D341Med (cell line): Measurements from ENCODE around the gene MYO1D.
A peak's percentile ranks its signal among the peaks of the same experiment; 100 is the strongest.

Experiments used
- DNase-seq: peaks from one replicate; pipeline ENCODE4 v3.0.0; 2012; ENCODE audit warnings: low spot score

Gene MYO1D

GRCh38 chr17:32569171-32570080 lies 307.5 kb downstream of the MYO1D start:
- DNase-seq: no peak

DNA sequence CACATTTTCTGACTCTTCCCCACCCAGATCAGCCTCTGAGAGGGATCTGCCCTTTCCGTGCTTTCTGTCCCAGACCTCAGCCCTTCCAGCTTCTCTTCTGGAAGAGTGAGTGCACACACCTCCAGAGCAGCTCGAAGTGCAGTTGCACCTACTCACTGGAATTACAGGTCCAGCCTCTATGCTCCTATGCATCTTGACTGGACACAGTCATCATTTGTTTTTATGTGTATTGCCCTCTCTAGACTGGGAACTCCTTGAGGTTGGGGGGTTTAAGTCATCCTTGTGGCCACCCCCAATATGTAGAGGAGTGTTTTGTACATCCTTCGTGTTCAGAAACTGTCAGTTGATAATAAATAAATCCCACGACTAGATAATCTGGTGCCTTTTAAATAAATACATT lies 308.2 kb downstream of the MYO1D start:
- DNase-seq: no peak

- no peak for DNase-seq
Measured at GRCh38 chr17:32567511-32567910, 309.4 kb downstream of the MYO1D start.

DNA sequence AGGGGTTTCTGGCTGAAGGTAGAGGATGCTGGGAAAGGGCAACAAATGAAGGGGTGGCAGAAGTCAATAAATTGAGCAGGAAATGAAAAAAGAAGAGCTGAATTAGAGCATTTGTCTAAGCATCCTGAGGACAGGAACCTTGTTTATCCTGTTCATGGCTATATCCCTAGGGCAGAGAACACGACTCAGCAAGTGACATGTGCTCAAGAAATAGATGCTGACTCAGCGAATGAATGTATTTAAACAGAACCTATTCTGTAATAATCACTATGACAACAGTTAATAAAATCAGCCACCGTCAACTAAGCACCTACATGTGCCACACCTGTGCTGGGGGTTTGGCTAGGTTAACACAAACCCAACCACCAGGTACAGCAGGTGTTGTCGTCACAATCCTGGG lies 309.8 kb downstream of the MYO1D start:
- no peak for DNase-seq

- no peak for DNase-seq
Measured at GRCh38 chr17:32566303-32566702, 310.6 kb downstream of the MYO1D start.

DNA sequence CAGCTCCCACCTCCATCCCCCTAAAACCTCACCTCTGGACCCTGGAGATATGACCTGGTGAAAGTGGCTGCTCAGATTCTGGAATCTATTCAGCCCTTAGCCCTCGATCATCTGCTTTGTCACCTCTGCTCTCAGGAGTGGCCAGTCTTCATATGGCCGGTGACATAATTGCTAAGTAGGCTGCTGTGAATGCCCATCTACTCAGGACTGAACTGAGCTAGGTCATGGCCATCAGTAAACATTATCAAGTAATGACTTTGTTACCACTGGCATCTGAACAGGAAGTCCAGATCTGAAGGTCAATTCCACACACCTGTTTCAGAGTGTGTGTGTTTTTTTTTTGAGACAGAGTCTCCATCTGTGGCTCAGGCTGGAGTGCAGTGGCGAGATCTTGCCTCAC lies 311.5 kb downstream of the MYO1D start:
- DNase-seq: no peak

DNA sequence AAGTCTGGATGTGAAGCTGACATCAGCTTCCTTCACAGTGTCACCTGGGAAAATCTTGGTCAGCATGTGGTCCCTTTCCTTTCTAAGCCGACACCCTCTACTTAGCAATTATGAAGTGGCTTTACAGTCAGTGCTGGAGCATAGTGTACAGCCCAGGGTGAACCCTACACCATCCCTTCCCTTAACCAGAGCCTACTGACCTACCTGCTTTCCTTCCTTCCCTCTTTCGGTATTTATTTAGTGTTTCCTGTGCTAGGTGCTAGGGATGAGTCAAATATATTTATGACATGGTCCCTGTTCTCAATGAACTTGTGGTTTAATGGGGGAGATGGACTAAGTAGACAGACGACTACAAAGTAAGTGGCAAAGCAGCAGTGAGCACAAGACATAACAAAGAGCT lies 312.6 kb downstream of the MYO1D start:
- no peak for DNase-seq

GRCh38 chr17:32563583-32563982 lies 313.3 kb downstream of the MYO1D start:
- no peak for DNase-seq

DNA sequence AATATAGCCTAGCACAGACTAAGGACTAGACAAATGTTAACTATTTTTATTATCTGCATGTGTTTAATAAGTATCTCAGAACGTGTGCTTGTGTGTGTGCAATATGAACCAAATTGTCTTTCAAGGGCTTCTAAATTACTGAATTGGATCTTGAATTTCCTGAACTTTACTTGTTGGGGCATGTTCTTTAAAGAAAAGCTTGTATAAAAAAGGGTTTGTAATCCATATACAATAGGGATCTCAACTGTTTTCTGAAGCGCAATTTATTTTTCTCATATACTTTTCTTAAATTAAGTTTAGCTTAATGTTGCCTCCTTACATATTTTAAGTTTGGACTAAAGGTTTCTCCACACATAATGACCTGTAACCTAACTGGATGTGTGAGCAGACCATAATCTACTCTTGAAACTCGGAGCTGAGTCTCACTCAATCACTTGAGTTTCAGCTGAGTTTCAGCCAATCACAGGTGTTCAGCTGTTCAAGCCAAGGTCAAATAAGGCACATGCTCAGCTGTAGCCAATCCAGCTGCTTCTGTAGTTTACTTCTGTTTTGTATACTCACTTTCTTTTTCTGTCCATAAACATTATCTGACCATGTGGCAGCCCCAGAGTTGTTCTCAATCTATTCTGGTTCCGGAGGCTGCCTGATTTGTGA lies 317.8 kb downstream of the MYO1D start:
- no peak for DNase-seq

GRCh38 chr17:32558326-32558955 lies 318.5 kb downstream of the MYO1D start:
- no peak for DNase-seq

- no peak for DNase-seq
Measured at GRCh38 chr17:32555611-32556310, 321.2 kb downstream of the MYO1D start.

DNA sequence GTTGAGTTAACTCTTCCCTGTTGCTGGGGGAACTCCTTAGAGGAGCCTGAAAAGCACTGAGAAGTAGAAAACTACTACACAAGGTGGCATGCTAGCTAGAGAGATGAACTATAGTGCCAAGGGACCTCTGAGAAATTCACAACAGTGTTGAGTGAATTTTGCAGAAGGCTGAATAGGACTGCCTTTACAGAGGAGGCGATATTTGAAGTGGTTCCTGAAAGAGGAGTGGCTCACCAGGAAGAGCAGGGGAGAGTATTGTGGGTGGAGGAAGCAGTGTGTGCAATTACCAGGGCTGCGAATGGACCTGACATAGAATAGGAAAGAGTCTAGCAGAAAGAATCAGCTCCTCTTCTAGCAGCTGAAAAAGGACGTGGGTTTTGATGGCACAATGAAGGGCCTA lies 323.8 kb downstream of the MYO1D start:
- no peak for DNase-seq

- no peak for DNase-seq
Measured at GRCh38 chr17:32552280-32552679, 324.6 kb downstream of the MYO1D start.

DNA sequence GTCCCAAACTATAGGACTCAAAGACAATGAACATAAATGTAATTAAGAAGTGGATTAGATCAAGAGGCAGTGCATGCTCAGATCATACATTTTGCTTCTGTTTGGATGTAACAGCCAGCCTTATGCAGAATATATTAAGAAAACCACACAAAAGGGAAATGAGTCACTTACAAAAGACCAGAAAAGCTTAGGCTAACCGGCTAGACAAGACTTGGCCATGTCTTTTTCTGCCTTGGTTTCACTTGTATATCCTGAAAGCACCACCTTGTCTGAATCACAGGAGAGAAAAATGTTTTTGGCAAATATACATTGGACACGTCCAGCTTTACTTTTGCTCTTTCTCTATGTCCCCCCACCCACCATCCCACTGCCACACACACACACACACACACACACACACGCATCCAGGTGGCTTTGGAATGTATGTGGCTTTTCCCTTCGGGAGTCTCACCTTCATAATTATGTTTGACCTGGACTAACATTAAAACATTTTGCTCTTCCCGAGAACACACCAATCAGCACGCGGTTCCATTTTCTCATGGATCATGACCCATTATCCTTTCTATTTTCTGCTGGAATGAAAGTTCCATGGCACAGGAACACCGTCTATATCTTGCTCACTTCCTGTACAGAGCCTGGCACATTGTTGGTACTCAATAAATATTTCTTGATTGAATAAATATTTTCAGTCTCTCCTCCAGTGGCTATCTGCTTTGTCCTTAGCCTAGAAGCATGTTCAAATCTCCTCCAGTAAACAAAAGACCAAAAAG lies 325.6 kb downstream of the MYO1D start:
- DNase-seq: no peak

DNA sequence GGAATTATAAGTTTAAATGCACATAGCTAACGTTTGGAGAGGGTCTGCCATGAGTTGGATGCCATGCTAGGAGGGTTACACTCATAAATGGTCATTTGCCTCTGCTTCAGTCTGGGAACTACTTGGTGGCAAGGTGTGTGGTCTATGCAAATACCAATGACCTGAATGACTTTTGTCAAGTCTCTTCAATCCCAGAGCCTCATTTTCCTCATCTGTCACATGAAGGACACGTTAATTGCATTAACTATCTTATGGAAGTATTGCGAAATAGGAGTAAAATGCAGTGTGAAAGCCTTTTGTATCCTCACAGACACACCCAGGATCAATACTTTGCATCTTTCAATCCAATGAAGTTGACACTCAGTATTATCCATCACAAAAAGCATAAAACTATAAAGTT lies 327.4 kb downstream of the MYO1D start:
- no peak for DNase-seq

DNA sequence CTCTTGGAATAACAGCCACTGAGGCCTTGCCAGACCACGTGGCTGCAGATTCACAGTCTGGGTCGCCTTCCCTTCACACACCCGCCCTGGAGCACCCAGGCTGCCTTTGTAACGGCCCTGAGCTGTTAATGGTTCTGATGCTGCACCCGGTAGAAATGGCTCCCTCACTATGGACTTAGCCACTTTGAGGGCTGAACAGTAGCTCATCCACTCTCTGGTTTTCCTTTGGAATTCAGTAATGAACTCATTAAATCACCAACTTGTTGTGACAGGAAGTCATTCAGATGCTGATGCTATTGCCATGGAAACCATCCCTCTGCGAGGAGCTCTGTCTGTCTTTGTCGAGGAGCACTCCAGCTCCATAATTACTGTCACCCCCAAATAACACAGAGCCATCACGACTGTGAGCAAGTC lies 330.9 kb downstream of the MYO1D start:
- no peak for DNase-seq

- DNase-seq: no peak
Measured at GRCh38 chr17:32542186-32542585, 334.7 kb downstream of the MYO1D start.

DNA sequence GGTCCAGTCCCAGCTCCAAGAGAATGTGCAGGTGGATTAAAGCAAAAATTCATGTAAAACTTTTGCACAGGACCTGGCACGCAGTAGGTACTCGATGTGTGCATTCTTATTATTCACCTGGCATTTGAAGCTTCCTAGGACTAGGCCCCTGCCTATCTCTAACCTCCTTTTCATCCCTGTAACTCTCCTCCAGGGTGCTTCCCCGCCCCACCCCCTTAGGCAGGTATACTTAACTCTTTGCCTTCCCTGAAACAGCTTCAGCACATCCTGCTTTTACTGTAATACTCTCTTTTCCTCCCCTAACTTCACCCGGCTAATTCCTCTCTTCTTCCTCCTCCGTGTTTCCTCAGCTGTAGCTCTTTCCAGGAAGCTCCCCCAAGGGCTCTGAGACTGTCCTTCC lies 335.3 kb downstream of the MYO1D start:
- DNase-seq: no peak

GRCh38 chr17:32536736-32537643 lies 339.9 kb downstream of the MYO1D start:
- no peak for DNase-seq

DNA sequence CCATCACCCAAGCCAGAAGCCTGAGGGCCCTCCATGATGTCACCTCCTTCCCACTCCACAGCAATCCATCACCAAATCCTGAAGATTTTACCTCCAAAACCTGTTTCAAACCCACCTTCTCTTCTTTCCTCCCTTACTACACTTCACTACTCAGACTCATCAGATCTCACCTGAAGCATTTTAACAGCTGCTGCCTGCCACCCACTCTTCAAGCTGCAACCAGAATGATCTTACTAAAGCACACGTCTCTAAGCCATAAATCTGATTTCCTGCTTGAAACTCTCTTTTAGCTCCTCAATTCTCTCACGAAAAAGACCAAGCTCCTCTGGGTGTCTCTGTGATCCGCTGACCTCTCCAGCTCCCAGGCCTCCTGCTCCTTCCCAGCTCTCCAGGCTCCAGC lies 343.6 kb downstream of the MYO1D start:
- DNase-seq: no peak

GRCh38 chr17:32529604-32530003 lies 347.3 kb downstream of the MYO1D start:
- DNase-seq: peak; percentile 73
